SK-N-SH (cell line): ENCODE measurements around the gene APOBR.

Source experiments
- CTCF ChIP-seq: fragments of 200-600 bp; sonication (generic); IDR thresholded peaks from 2 replicates; pipeline ENCODE4 v1.6.1; 2017; ENCODE audit warnings: antibody characterized with exemption, mild to moderate bottlenecking, moderate library complexity
- ELF1 ChIP-seq: IDR thresholded peaks from 2 replicates; pipeline ENCODE4 v1.4.0; 2012
- EP300 ChIP-seq, 2 experiments: IDR thresholded peaks; 2 replicates each; pipeline versions ENCODE4 v1.4.0 to v1.6.1; 2012; ENCODE audit warnings: borderline replicate concordance in 1 of 2, low read depth in 1 of 2, low read length in 1 of 2
- FOXJ3 ChIP-seq: sonication (generic); formaldehyde crosslinking; IDR thresholded peaks from 2 replicates; pipeline ENCODE4 v1.5.1; 2020; ENCODE audit warnings: mild to moderate bottlenecking, missing genetic modification reagents
- JUND ChIP-seq: IDR thresholded peaks from 2 replicates; pipeline ENCODE4 v1.4.0; 2012
- MAX ChIP-seq: IDR thresholded peaks from 2 replicates; pipeline ENCODE4 v1.4.0; 2012; ENCODE audit warnings: low read depth
- MXI1 ChIP-seq: IDR thresholded peaks from 2 replicates; pipeline ENCODE4 v1.6.1; 2012; ENCODE audit warnings: mild to moderate bottlenecking, low read depth, low read length, improper control_type of control experiment
- RAD21 ChIP-seq: IDR thresholded peaks from 2 replicates; pipeline ENCODE4 v1.6.1; 2012; ENCODE audit warnings: mild to moderate bottlenecking, low read length
- RFX5 ChIP-seq: IDR thresholded peaks from 2 replicates; pipeline ENCODE4 v1.6.1; 2012; ENCODE audit warnings: mild to moderate bottlenecking, improper control_type of control experiment, low read length
- SMC3 ChIP-seq: IDR thresholded peaks from 2 replicates; pipeline ENCODE4 v1.6.1; 2012; ENCODE audit warnings: low read depth, low read length, improper control_type of control experiment
- USF1 ChIP-seq: IDR thresholded peaks from 2 replicates; pipeline ENCODE4 v1.4.0; 2012; ENCODE audit warnings: low read depth, borderline replicate concordance
- YY1 ChIP-seq: IDR thresholded peaks from 2 replicates; pipeline ENCODE4 v1.4.0; 2012; ENCODE audit warnings: low read depth, mild to moderate bottlenecking
- ZBTB33 ChIP-seq: IDR thresholded peaks from 2 replicates; pipeline ENCODE4 v1.4.0; 2012; ENCODE audit warnings: low read depth, borderline replicate concordance

GRCh38 chr16:28475221-28475620, 19.2 kb upstream of the APOBR start:
- no peak for TF ChIP-seq JUND
- TF ChIP-seq RAD21: no peak
- TF ChIP-seq CTCF: no peak
- no peak for TF ChIP-seq YY1
- no peak for TF ChIP-seq FOXJ3 (CRISPR knock-in tag)
- TF ChIP-seq SMC3: no peak
- no peak for TF ChIP-seq EP300 (IDR thresholded peaks at IDR 0.05; ENCODE audit: borderline replicate concordance in 1 of 2, low read depth in 1 of 2, low read length in 1 of 2)
- no peak for TF ChIP-seq ZBTB33
- no peak for TF ChIP-seq ELF1
- TF ChIP-seq RFX5: no peak
- TF ChIP-seq USF1: no peak
- no peak for TF ChIP-seq MAX
- no peak for TF ChIP-seq MXI1
